Liver (tissue), 9 donors: ENCODE measurements around the gene AQP5. TPM values are rescaled to one million over a fixed set of nuclear protein-coding genes. Genes with fewer than 3 reads are reported as not detected.

Source experiments
- DNase-seq: peaks from one replicate; pipeline ENCODE4 v3.0.0-alpha.2; 2017; ENCODE audit warnings: low spot score
- H3K27ac ChIP-seq, 2 donors: one replicate each; pipeline ENCODE4 v1.7.0; 2013; ENCODE audit warnings: inconsistent platforms in 2 of 2, low read length in 2 of 2, control low read depth in 1 of 2, low read depth in 1 of 2, mild to moderate bottlenecking in 1 of 2
- H3K27me3 ChIP-seq, 4 donors: one replicate each; pipeline versions ENCODE4 v1.6.1 to v1.7.0; 2013; ENCODE audit warnings: low read length in 3 of 4, inconsistent platforms in 1 of 4, mild to moderate bottlenecking in 1 of 4, moderate library complexity in 1 of 4; ENCODE audit not compliant: control insufficient read depth in 4 of 4, insufficient read depth in 4 of 4
- H3K36me3 ChIP-seq, 4 donors: one replicate each; pipeline versions ENCODE4 v1.6.1 to v1.7.0; 2013; ENCODE audit warnings: low read length in 3 of 4, mild to moderate bottlenecking in 3 of 4, low read depth in 1 of 4, moderate library complexity in 1 of 4; ENCODE audit not compliant: control insufficient read depth in 4 of 4, insufficient read depth in 3 of 4
- H3K4me1 ChIP-seq, 4 donors: one replicate each; pipeline versions ENCODE4 v1.6.1 to v1.7.0; 2013; ENCODE audit warnings: low read length in 3 of 4, mild to moderate bottlenecking in 3 of 4, moderate library complexity in 1 of 4; ENCODE audit not compliant: control insufficient read depth in 4 of 4, insufficient read depth in 4 of 4
- H3K4me3 ChIP-seq, 3 donors: one replicate each; pipeline versions ENCODE4 v1.6.1 to v1.7.0; 2013; ENCODE audit warnings: low read length in 3 of 3, control low read depth in 1 of 3, low read depth in 1 of 3, mild to moderate bottlenecking in 1 of 3
- H3K9ac ChIP-seq, 2 donors: one replicate each; pipeline ENCODE4 v1.7.0; 2013; ENCODE audit warnings: low read length in 2 of 2, mild to moderate bottlenecking in 2 of 2, moderate library complexity in 2 of 2, control low read depth in 1 of 2, low read depth in 1 of 2
- H3K9me3 ChIP-seq, 4 donors: one replicate each; pipeline versions ENCODE4 v1.6.1 to v1.7.0; 2013; ENCODE audit warnings: low read length in 3 of 4; ENCODE audit not compliant: control insufficient read depth in 4 of 4
- EGR1 ChIP-seq, 2 donors: IDR thresholded peaks; 2 replicates each; pipeline ENCODE4 v1.6.1; 2016 to 2018; ENCODE audit warnings: antibody characterized with exemption in 2 of 2, low read depth in 2 of 2
- FOXA1 ChIP-seq: IDR thresholded peaks from 2 replicates; pipeline ENCODE4 v1.6.1; 2016; ENCODE audit warnings: antibody characterized with exemption
- FOXA2 ChIP-seq: IDR thresholded peaks from 2 replicates; pipeline ENCODE4 v1.6.1; 2016; ENCODE audit warnings: antibody characterized with exemption
- GABPA ChIP-seq, 2 donors: IDR thresholded peaks in 1 of 2; conservative IDR thresholded peaks in 1 of 2; 2 replicates each; pipeline ENCODE4 v1.6.1; 2016; ENCODE audit warnings: antibody characterized with exemption in 2 of 2, mild to moderate bottlenecking in 1 of 2, moderate library complexity in 1 of 2
- HNF4A ChIP-seq, 2 donors: conservative IDR thresholded peaks; 2 replicates each; pipeline ENCODE4 v1.6.1; 2016; ENCODE audit warnings: antibody characterized with exemption in 2 of 2, mild to moderate bottlenecking in 2 of 2
- HNF4G ChIP-seq: IDR thresholded peaks from 2 replicates; pipeline ENCODE4 v1.6.1; 2016; ENCODE audit warnings: antibody characterized with exemption
- JUND ChIP-seq, 2 donors: IDR thresholded peaks; 2 replicates each; pipeline ENCODE4 v1.6.1; 2016; ENCODE audit warnings: antibody characterized with exemption in 2 of 2
- NR2F2 ChIP-seq: IDR thresholded peaks from 2 replicates; pipeline ENCODE4 v1.6.1; 2016; ENCODE audit warnings: antibody characterized with exemption
- RAD21 ChIP-seq, 2 donors: IDR thresholded peaks; 2 replicates each; pipeline ENCODE4 v1.6.1; 2016; ENCODE audit warnings: antibody characterized with exemption in 2 of 2, mild to moderate bottlenecking in 2 of 2
- RXRA ChIP-seq, 2 donors: IDR thresholded peaks; 2 replicates each; pipeline ENCODE4 v1.6.1; 2017 to 2018; ENCODE audit warnings: antibody characterized with exemption in 2 of 2, mild to moderate bottlenecking in 1 of 2
- SP1 ChIP-seq: IDR thresholded peaks from 2 replicates; pipeline ENCODE4 v1.6.1; 2018; ENCODE audit warnings: antibody characterized with exemption, mild to moderate bottlenecking
- TAF1 ChIP-seq: conservative IDR thresholded peaks from 2 replicates; pipeline ENCODE4 v1.6.1; 2016; ENCODE audit warnings: antibody characterized with exemption, mild to moderate bottlenecking
- YY1 ChIP-seq: IDR thresholded peaks from 2 replicates; pipeline ENCODE4 v1.6.1; 2016; ENCODE audit warnings: antibody characterized with exemption, mild to moderate bottlenecking
- WGBS: extraction: QIAGEN DNeasy Blood & Tissue Kit; methylation state at CpG from one replicate; pipeline ENCODE4 v1.1.7; 2013; 5-methylcytosine and 5-hydroxymethylcytosine counted together
- polyA plus RNA-seq, 2 donors: library from polyadenylated mRNA; stranded (reverse) in 1 of 2; unstranded in 1 of 2; fragments of 200-250 nt in 1 of 2; fragments of >200 nt in 1 of 2; fragmentation: Nextera tagmentation in 1 of 2; extraction: Ambion mirVana in 1 of 2; gene quantifications; one replicate each; pipeline versions ENCODE4 v1.2.1 to v1.2.3, GENCODE V29; 2013 to 2015
- total RNA-seq, 2 donors: library from RNA; depleted of rRNA; stranded (reverse); fragments of >200 nt; gene quantifications; one replicate each; pipeline ENCODE4 v1.2.3, GENCODE V29; 2014
- TF ChIP-seq, protein P1 (sequence below): IDR thresholded peaks from 2 replicates; pipeline ENCODE4 v1.6.1; 2016; ENCODE audit warnings: antibody characterized with exemption, mild to moderate bottlenecking
- TF ChIP-seq, protein P2 (sequence below): fragments of 150-350 bp; IDR thresholded peaks from 2 replicates; pipeline ENCODE4 v1.5.1; 2017; ENCODE audit warnings: improper control_type of control experiment, low read depth, low read length; ENCODE audit not compliant: missing input control
- TF ChIP-seq, protein P3 (sequence below): IDR thresholded peaks from 2 replicates; pipeline ENCODE4 v1.6.1; 2016; ENCODE audit warnings: antibody characterized with exemption
- TF ChIP-seq, protein P4 (sequence below): IDR thresholded peaks from 2 replicates; pipeline ENCODE4 v1.6.1; 2016; ENCODE audit warnings: antibody characterized with exemption
- TF ChIP-seq, protein P5 (sequence below): IDR thresholded peaks from 2 replicates; pipeline ENCODE4 v1.6.1; 2016; ENCODE audit warnings: antibody characterized with exemption
- donor health status: healthy.
- donor health status: healthy.
- donor health status: healthy.
- donor health status: healthy.
- donor health status: healthy.

The AQP5 gene
- total and polyA plus RNA-seq, 4 donors: not detected

DNA sequence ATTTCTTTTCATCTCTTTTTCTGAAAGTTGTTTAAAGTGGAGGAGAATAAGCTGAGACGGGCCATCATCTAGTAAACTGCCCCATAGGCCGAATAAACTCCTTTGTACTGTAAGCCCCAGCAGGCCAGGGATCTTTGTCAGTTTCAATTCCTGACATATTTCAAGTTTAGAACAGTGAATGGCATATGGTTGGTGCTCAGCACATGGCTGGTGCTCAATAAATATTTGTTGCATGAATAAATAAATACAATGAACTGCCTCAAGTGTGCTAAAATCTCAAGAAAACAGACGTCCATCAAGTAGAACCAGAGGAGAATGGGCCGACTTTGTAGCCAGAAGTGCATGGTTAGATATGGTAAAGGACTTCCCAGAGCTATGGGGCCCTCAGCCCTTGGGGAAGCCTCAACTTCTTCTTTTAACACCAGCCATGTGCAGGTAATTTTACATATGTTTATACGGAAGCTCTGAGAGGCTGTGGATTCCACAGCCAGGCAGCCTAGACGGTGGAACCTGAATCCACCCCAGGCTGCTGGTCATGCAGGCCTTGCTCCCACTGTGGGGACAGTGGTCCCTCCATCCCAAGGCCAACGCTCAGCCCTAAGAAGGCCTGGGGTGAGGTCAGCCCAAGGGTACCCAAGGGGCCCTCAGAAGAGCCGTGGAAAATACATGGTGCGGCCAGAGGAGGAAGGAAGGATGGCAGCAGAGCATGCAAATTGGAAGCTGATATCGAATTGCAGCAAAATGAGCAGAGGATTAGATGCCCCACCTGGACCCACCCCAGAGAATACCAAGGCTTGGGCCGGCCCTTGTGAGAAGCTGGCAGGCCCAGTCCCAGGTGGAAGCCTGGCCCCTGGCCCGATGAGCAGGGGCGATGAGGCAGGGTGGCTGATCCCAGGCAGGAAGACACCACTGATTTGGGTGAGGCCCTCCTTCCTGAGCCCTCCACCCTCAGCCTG lies 19.8 kb upstream of the AQP5 start:
- no peak for DNase-seq

More for the DNA sequence above, 19.8 kb upstream of the AQP5 start:
- Histone ChIP-seq H3K4me1 (peaks cover 0 to 3% (median 0%) of the 10 kb centered on the region in 4 donors), H3K9ac (no peak overlapping the region), H3K36me3 (no peaks in the 10 kb centered on the region), H3K4me3 (no peak overlapping the region), H3K9me3 (no peaks in the 10 kb centered on the region), H3K27ac (no peak overlapping the region), H3K27me3 (no peaks in the 10 kb centered on the region)
- TF ChIP-seq HNF4G: no peak
- no peak for TF ChIP-seq TAF1
- TF ChIP-seq, protein P1, sequence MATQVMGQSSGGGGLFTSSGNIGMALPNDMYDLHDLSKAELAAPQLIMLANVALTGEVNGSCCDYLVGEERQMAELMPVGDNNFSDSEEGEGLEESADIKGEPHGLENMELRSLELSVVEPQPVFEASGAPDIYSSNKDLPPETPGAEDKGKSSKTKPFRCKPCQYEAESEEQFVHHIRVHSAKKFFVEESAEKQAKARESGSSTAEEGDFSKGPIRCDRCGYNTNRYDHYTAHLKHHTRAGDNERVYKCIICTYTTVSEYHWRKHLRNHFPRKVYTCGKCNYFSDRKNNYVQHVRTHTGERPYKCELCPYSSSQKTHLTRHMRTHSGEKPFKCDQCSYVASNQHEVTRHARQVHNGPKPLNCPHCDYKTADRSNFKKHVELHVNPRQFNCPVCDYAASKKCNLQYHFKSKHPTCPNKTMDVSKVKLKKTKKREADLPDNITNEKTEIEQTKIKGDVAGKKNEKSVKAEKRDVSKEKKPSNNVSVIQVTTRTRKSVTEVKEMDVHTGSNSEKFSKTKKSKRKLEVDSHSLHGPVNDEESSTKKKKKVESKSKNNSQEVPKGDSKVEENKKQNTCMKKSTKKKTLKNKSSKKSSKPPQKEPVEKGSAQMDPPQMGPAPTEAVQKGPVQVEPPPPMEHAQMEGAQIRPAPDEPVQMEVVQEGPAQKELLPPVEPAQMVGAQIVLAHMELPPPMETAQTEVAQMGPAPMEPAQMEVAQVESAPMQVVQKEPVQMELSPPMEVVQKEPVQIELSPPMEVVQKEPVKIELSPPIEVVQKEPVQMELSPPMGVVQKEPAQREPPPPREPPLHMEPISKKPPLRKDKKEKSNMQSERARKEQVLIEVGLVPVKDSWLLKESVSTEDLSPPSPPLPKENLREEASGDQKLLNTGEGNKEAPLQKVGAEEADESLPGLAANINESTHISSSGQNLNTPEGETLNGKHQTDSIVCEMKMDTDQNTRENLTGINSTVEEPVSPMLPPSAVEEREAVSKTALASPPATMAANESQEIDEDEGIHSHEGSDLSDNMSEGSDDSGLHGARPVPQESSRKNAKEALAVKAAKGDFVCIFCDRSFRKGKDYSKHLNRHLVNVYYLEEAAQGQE: no peak
- no peak for TF ChIP-seq NR2F2
- TF ChIP-seq FOXA1: no peak
- no peak for TF ChIP-seq HNF4A (conservative IDR thresholded peaks at IDR 0.05)
- no peak for TF ChIP-seq RAD21 (IDR thresholded peaks at IDR 0.05)
- TF ChIP-seq, protein P2, sequence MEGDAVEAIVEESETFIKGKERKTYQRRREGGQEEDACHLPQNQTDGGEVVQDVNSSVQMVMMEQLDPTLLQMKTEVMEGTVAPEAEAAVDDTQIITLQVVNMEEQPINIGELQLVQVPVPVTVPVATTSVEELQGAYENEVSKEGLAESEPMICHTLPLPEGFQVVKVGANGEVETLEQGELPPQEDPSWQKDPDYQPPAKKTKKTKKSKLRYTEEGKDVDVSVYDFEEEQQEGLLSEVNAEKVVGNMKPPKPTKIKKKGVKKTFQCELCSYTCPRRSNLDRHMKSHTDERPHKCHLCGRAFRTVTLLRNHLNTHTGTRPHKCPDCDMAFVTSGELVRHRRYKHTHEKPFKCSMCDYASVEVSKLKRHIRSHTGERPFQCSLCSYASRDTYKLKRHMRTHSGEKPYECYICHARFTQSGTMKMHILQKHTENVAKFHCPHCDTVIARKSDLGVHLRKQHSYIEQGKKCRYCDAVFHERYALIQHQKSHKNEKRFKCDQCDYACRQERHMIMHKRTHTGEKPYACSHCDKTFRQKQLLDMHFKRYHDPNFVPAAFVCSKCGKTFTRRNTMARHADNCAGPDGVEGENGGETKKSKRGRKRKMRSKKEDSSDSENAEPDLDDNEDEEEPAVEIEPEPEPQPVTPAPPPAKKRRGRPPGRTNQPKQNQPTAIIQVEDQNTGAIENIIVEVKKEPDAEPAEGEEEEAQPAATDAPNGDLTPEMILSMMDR: no peak
- no peak for TF ChIP-seq SP1
- TF ChIP-seq, protein P3, sequence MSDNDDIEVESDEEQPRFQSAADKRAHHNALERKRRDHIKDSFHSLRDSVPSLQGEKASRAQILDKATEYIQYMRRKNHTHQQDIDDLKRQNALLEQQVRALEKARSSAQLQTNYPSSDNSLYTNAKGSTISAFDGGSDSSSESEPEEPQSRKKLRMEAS: no peak
- no peak for TF ChIP-seq RXRA (IDR thresholded peaks at IDR 0.05)
- no peak for TF ChIP-seq YY1
- TF ChIP-seq, protein P4, sequence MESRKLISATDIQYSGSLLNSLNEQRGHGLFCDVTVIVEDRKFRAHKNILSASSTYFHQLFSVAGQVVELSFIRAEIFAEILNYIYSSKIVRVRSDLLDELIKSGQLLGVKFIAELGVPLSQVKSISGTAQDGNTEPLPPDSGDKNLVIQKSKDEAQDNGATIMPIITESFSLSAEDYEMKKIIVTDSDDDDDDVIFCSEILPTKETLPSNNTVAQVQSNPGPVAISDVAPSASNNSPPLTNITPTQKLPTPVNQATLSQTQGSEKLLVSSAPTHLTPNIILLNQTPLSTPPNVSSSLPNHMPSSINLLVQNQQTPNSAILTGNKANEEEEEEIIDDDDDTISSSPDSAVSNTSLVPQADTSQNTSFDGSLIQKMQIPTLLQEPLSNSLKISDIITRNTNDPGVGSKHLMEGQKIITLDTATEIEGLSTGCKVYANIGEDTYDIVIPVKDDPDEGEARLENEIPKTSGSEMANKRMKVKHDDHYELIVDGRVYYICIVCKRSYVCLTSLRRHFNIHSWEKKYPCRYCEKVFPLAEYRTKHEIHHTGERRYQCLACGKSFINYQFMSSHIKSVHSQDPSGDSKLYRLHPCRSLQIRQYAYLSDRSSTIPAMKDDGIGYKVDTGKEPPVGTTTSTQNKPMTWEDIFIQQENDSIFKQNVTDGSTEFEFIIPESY: no peak
- TF ChIP-seq FOXA2: no peak
- TF ChIP-seq, protein P5, sequence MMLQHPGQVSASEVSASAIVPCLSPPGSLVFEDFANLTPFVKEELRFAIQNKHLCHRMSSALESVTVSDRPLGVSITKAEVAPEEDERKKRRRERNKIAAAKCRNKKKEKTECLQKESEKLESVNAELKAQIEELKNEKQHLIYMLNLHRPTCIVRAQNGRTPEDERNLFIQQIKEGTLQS: no peak
- TF ChIP-seq JUND (IDR thresholded peaks at IDR 0.05): no peak
- TF ChIP-seq GABPA (IDR thresholded peaks at IDR 0.05 in 1 of 2, conservative IDR thresholded peaks at IDR 0.05 in 1 of 2): no peak
- no peak for TF ChIP-seq EGR1 (IDR thresholded peaks at IDR 0.05; ENCODE audit: low read depth in 2 of 2)
- WGBS: 90% methylated on average over 13 of the region's 13 CpGs
